GM21737 (cell line): ENCODE measurements around the gene PDAP1.
A peak's percentile ranks its signal among the peaks of the same experiment; 100 is the strongest.
"Not testable (repeated sequence)": the region's sequence is repeated elsewhere in the genome, so short reads cannot be mapped to it uniquely, and the experiment has no call there.

Source experiments
- ATAC-seq: cut with Tn5 transposase; IDR thresholded peaks from one replicate; pipeline ENCODE4 v1.9.1; 2021; ENCODE audit warnings: mild to moderate bottlenecking, moderate library complexity; ENCODE audit not compliant: unreplicated experiment

The PDAP1 gene, protein sequence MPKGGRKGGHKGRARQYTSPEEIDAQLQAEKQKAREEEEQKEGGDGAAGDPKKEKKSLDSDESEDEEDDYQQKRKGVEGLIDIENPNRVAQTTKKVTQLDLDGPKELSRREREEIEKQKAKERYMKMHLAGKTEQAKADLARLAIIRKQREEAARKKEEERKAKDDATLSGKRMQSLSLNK

GRCh38 chr7:99408379-99409191 is at the start of gene PDAP1, which contains the start of gene BUD31:
TSS of gene PDAP1 (minus strand) at chr7:99408597. CDS start at chr7:99408548, 49 bp downstream.
TSS of gene BUD31 (plus strand) at chr7:99408969. CDS start at chr7:99411093, 2,124 bp downstream.
- ATAC-seq: peak; percentile 75

DNA sequence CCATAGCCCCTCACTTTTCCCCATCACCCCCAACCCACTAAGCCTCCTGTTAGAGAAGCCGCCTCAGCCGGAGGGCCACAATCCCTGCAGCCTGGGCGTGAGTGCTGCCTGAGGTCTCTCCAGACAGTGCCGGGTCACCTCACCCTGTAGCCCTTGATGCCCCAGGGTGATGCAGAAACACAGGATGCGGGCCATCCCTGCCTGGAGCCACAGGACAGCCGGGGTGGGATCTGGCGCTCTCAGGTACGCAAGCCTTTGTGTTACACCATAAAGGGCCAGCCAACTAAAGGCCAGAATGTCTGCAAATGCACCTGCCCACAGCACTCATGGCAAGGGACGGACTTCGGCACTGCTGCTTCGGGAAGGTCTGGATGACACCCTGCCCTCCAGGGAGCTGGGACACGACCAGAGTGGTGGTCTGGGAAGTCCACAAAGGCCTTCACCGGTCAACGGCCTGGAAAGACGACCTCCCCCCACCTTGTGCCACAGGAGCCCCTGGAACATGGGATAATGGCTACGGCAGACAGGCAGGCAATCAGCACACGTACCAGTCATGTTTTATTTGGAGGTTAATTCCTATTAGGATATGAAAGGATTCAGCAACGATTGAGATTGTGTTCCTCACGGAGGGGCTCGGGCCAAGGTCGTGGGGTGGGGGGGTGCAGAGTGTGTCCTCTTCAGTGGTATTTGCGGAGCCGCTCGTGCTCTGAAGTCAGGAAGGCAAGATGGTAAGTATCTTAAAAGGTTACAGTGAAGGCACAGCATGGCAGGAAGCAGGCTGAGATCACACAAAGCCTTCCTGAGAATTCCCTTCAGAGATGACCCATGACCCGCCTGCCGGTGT is 49.5 kb upstream of the PDAP1 start:
- ATAC-seq: no peak

DNA sequence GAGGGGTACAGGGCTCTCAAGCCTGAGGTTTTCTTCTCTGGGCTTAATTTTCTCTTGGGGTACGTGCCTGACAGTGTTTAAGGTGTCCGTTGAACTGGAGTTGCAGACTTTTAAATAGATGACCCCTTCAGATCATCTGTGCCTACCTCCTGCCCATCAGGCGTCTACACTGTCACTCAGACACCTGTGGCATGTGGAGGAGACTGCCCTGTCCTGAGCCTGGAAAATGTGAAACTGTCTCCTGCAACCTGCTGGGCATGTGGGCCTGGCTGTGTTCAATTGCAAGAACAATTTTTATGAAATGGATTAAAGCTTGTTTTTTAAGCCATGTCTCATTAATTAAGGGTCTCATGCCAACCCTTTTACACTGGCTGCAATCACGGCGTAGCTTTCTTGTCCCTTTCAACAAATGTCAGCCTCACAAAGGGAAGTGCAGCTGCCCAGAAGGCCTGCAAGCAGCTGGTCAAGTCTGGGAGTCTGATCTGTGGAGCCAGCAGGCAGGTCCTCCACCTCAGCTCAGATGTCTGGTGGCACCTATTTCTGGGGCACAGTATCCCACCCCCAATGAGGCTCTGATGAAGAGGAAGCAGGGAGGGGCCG is 48.8 kb upstream of the PDAP1 start:
- no peak for ATAC-seq

DNA sequence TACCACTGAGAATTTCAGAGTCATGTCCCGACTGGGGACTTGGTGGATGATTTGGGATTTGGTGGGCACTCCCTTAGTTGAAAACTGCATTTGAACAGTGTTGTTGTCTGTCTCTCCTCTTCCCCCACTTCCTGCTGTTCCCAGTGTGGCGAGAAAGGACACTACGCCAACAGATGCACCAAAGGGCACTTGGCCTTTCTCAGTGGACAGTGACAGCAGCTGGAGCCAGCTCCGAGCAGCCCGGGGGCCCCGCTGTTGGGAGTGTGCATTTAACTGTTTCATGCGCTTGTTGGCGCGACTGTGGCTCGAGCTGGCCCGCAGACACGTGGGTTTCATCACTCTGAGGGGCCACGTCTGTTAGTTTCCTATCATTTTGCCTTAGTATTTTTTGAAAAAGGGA is 47.9 kb upstream of the PDAP1 start:
- ATAC-seq: no peak

- no peak for ATAC-seq
These were observed 47.5 kb upstream of the PDAP1 start for GRCh38 chr7:99455874-99456273.

DNA sequence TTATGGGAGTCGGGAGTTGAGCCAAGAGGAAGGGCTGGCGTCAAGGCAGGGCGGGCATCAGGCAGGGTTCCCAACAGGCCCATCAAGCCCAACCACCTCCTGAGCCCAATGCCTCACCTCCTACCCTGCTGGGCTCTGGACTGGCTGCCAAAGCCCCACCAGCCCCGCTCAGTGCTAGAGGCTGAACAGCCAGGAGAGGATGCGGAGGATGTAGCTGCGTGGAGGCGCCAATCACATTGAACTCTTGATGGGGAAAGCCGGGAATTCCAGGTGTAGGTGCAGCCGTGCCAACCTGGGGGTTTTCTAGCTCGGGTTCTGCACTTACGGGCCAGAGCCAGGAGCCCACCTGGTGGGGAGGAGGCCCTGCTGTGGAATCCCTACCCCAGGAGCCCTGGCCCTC is 44.7 kb upstream of the PDAP1 start:
- no peak for ATAC-seq

- ATAC-seq: no peak
These were observed 44.1 kb upstream of the PDAP1 start for GRCh38 chr7:99452541-99452940.

DNA sequence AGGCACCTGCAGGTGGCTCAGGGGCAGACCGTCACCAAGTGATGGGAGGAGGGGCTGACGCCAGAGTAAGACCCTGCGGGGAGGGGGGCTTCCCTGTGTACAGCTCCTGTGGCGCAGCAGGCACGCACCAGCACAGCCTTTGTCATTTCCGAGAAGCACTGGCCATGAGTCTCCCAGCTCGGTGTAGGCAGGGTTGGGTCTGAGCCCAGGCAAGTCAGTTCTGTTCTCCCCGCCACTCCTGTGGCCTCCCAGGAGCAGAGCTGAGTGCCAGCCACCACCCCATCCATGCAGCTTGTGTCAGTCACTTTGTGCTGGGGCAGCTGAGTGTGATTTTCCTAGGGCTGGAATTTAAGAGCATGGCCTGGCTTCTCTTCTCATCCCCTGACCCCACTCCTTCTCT is 43.5 kb upstream of the PDAP1 start:
- no peak for ATAC-seq

DNA sequence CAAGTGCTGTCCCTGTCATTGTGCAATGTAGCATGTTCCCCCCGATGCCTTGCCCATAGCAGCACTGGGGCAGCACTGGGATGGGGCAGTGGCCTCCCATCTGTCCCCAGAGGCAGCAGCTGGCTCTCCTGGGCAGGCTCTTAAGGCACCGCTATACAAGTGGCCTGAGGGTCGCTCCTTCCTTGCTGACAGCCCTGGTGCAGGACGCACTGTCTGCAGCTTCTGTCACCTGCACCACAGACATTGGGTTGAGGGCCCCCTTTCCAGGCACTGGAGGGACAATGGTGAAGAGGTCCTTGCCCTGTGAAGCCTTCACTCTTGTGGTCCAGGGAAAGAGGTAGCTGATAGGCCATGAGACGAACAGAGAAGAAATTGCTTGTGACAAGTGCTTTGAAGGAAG is 40.9 kb upstream of the PDAP1 start:
- no peak for ATAC-seq

GRCh38 chr7:99448855-99449254 is 40.5 kb upstream of the PDAP1 start:
- ATAC-seq: no peak

DNA sequence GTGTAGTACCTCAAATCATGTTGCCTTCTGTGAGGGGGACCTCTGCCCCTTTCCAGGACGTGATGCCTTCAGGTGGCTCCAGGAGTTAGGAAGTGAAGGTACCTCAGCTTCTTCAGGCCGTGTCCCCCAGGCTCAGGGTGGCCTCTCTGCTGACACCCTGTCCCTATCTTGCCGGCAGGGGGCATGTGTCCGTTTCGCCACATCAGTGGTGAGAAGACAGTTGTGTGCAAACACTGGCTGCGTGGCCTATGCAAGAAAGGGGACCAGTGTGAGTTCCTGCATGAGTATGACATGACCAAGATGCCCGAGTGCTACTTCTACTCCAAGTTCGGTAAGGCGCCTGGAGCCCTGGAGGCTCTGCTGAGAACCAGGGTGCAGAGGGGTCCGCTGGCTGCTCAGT is 39.5 kb upstream of the PDAP1 start:
- ATAC-seq: no peak

GRCh38 chr7:99446096-99446495 is 37.7 kb upstream of the PDAP1 start:
- ATAC-seq: no peak

DNA sequence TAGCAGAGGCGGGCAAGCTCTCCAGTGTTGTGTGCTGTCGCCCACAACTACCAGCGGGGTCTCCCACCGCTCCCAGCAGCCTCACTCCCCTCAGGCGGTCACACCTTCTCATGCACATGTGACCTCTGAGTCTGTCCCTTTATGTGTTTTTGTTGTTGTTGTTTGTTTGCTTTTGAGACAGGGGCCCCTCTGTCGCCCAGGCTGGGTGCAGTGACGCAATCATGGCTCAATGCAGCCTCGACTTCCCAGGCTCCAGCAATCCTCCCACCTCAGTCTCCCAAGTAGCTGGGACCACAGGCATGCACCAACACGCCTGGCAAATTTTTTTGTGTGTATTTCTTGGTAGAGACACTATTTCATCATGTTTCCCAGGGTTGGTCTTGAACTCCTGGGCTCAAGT is 31.8 kb upstream of the PDAP1 start:
- ATAC-seq: no peak

DNA sequence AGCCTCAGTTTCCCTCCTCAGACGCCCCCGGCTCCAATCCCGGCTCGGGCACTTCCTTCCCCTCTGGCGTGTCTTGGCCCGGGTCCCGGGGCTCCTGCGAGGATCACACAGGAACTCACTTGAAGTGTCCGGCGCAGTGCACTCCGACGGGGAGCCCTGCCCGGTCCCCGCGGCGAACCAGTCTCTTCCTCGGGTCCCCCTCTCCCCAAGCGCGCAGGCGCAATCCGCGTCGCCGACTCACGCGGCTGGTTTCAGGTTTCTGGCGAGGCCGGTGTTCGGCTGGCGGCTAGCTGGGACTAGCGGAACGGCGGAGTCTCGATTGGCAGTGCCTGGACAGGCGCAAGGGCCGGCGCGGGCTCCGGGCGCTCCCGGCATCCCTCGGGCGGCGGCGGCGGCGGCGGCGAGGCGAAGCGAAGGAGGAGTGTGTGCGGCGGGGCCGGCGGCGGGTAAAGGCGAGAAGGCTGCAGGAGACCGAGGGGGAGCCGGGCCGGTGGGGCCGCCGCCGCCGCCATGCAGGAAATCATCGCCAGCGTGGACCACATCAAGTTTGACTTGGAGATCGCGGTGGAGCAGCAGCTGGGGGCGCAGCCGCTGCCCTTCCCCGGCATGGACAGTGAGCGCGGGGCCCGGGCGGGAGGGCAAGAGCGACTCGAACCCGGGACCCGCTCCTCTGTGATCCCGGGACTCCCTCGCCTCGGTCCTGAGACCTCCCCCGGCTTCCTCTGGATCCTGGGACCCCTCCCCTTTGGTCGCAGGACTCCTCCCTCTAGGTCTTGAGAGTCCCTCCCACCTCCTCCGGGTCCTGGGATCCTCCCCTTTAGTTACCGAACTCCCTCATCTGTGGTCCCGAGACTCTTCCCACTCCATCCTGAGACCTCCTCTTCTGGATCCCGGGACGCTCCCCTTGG is 30.4 kb upstream of the PDAP1 start, which contains the start of the genes CPSF4 and PTCD1:
TSS of gene CPSF4 (plus strand) at position 371 of the 908 bp plus-strand sequence. CDS start at position 511, 140 bp downstream.
TSS of gene PTCD1 (minus strand) at position 226 of the 908 bp plus-strand sequence. CDS start 3,556 bp downstream, outside the sequence.
- peak; percentile 95 for ATAC-seq

GRCh38 chr7:99437946-99438572 is 29.7 kb upstream of the PDAP1 start:
- ATAC-seq: no peak

GRCh38 chr7:99433158-99433557 is 24.8 kb upstream of the PDAP1 start:
- ATAC-seq: no peak

DNA sequence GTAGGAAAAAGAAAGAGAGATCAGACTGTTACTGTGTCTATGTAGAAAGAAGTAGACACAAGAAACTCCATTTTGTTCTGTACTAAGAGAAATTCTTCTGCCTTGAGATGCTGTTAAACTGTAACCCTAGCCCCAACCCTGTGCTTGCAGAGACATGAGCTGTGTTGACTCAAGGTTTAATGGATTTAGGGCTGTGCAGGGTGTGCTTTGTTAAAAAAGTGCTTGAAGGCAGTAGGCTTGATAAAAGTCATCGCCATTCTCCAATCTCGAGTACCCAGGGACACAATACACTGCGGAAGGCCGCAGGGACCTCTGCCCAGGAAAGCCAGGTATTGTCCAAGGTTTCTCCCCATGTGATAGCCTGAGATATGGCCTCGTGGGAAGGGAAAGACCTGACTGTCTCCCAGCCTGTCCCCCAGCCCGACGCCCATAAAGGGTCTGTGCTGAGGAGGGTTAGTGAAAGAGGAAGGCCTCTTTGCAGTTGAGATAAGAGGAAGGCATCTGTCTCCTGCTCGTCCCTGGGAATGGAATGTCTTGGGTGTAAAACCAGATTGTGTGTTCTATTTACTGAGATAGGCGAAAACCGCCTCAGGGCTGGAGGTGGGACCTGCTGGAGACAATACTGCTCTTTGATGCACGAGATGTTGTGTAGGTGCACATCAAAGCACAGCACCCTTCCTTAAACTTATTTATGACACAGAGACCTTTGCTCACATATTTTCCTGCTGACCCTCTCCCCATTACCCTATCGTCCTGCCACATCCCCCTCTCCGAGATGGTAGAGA is 23.6 kb upstream of the PDAP1 start:
- ATAC-seq: not testable (repeated sequence)

- ATAC-seq: no peak
These were observed 21.4 kb upstream of the PDAP1 start for GRCh38 chr7:99429756-99430155.
